ENCODE data around the gene TAX1BP1.
A peak's percentile ranks its signal among the peaks of the same experiment; 100 is the strongest.

TAX1BP1 gene

GRCh38 chr7:27784399-27785053, 44.6 kb downstream of the TAX1BP1 start:
- peak; percentile 68 for DNase-seq

GRCh38 chr7:27788437-27788836, 48.5 kb downstream of the TAX1BP1 start:
- no peak for DNase-seq

DNA sequence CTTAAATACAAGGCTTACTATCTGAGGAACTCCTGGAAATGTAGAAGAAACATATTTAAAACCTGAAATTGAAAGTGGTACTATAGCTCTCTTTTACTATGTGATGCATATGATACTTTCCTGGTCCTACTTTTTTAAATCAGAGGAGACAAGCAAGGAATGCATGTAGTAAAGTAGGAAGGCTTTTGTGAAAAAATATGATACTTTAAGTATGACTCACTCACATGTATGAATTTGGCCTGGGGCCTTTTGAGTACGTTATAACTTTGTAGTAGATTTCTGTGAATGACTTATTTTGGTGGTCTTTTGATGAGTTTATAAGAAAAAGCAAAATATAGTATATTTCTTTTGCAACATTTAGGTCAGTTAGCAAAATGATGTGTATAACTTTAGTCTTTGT, 53.8 kb downstream of the TAX1BP1 start:
- no peak for DNase-seq

- no peak for DNase-seq
These were observed 56.0 kb downstream of the TAX1BP1 start for GRCh38 chr7:27795977-27796376.

GRCh38 chr7:27799212-27799611, 59.2 kb downstream of the TAX1BP1 start:
- DNase-seq = no peak

- DNase-seq = no peak
These were observed 63.0 kb downstream of the TAX1BP1 start for GRCh38 chr7:27802999-27803398.

- no peak for DNase-seq
These were observed 64.2 kb downstream of the TAX1BP1 start for GRCh38 chr7:27804139-27804538.

GRCh38 chr7:27808626-27809025, 68.7 kb downstream of the TAX1BP1 start:
- DNase-seq = no peak

DNA sequence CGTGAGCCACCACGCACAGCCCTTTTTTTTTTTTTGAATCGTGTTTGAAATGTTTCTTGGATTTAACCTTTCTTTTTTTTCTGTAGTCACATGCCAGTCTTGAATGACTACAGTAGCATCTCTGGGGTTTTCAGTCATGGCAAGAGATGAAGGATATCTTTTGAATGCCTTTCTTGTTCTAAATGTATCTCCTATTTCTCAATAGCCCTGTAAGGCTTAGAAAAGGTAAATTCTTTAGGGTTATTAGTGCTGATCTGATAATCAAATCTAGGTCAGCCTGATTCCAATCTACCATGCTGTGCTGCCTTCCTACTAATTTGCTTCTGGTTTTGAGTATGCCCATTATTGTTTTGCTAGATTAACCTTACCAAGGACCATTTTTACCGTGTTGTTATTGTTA, 70.2 kb downstream of the TAX1BP1 start:
- DNase-seq = no peak

- no peak for DNase-seq
These were observed 72.7 kb downstream of the TAX1BP1 start for GRCh38 chr7:27812706-27813105.

GRCh38 chr7:27822245-27822644, 82.3 kb downstream of the TAX1BP1 start:
- no peak for DNase-seq

- no peak for DNase-seq
These were observed 85.9 kb downstream of the TAX1BP1 start for GRCh38 chr7:27825891-27826290.

- no peak for DNase-seq
These were observed 86.4 kb downstream of the TAX1BP1 start for GRCh38 chr7:27826357-27826756.

GRCh38 chr7:27834179-27834921, 94.4 kb downstream of the TAX1BP1 start:
- DNase-seq = no peak

GRCh38 chr7:27835376-27835775, 95.4 kb downstream of the TAX1BP1 start:
- no peak for DNase-seq

DNA sequence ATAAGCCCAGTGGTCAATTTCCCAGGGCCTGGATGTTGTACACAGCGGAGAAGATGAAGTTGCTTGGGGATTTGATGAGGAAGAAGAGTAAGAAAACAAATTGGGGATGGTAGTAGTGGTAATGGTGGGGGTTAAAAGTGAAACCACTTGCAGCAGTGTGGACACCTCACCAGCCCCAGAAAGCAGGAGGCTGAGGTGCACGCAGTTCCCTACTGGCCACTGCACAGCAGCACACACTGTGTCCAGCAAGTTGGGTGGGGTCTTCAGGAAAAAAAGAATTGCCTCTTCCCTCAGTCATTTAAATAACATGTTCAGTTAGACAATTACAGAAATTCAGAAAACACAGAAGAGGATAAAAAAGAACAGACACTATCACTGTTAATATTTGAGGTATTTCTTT, 96.6 kb downstream of the TAX1BP1 start:
- DNase-seq = no peak

- DNase-seq = no peak
These were observed 99.1 kb downstream of the TAX1BP1 start for GRCh38 chr7:27839099-27839498.

DNA sequence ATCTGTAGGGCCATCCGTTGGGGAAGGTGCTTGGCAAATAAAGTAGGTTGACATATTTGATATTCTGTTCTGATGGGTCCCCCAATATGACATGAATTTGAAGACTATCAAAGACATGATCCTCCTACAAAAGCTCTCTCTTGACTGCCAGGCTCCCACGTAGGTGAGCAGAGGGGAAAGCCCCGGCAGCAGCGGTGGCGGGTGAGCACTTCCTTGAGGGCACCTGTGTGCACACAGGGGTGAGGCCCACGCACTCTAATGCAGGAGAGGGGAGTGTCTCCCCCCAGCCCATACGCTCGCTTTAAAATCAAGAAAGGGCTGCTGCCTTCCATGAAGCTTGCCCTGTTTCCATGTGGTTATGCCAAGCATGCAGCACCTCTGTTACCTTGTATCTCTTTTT, 100.4 kb downstream of the TAX1BP1 start:
- peak; percentile 28 for DNase-seq

DNA sequence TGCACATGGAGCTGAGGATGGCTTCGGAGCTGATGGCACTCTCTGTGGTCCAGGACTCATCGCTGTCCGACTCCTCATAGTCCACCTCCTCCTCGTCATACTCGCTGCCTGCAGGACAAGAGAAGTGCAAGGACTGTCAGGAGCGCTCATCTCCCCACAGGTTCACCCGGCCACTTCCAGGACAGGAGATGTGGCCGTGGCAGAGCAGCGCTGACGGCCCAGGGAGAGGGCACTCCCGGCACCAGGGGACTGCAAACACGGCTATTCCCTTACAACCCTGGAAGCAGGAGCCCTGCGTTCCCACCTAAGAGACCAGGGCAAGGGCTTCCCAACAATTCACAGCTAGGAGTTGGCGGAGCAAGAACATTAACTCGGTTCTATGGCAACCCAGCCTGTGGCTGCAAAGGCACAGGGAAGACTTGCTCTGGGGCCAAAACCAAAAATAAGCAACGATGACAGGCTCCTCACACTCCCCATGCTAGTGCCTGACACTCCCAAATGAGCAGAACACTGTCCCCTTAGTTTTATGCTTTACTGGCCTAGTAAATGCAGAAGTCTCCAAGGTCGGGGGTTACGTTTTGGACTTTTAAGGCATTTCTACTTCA, 100.9 kb downstream of the TAX1BP1 start:
- DNase-seq = no peak

DNA sequence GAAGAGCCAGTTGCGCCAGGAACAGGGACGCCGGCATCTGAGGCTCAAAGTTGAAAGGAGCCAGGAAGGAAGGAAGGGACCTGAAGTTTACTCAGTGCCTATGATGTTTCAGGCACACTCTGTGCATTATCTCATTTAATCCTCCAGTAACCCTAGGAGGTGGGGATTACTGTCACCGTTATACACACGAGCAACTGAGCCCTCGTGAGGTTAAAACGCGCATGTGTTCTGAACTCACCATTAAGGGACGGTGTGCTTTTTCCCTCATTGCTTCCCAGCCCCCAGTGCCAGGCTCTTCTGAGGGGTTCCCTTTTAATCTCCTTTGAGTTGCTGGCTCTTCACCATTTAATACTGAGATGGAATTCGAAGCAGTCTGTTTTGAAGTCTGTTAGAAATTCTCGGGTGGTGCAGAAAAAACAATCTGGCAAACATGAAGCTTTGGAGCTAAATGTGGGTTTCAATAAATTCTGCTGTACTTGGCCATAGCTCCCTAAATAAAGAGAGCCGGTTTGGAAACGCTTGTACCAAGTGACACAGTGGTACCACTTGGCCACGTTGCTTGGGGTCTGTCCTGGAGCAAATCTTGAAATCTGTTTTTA, 102.2 kb downstream of the TAX1BP1 start:
- no peak for DNase-seq

GRCh38 chr7:27842851-27843250, 102.9 kb downstream of the TAX1BP1 start:
- DNase-seq = no peak

GRCh38 chr7:27843584-27844305, 103.8 kb downstream of the TAX1BP1 start:
- no peak for DNase-seq

- DNase-seq = no peak
These were observed 106.4 kb downstream of the TAX1BP1 start for GRCh38 chr7:27846388-27846787.

Measured in CD4-positive, alpha-beta T cell treated with Interleukin-17A for 1 hour (primary cell).